ENCODE data around the gene BOLA3. TPM values are rescaled to one million over a fixed set of nuclear protein-coding genes. Genes with fewer than 3 reads are reported as not detected.

The BOLA3 gene
- total and polyA plus RNA-seq, 4 donors: 9.5 to 35.2 (median 27.1) TPM

DNA sequence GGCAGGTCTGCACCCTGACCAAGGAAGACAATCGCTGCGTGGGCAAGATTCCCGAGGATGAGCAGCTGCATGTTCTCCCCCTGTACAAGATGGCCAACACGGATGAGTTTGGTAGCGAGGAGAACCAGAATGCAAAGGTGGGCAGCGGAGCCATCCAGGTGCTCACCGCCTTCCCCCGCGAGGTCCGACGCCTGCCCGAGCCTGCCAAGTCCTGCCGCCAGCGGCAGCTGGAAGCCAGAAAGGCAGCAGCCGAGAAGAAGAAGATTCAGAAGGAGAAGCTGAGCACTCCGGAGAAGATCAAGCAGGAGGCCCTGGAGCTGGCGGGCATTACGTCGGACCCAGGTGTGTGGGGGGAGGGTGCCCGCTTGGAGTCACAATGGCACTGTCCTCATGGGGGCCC is 48.4 kb downstream of the BOLA3 start:
- H3K36me3 ChIP-seq (ENCODE audit: control insufficient read depth in 4 of 4, insufficient read depth in 3 of 4, low read depth in 1 of 4, low read length in 3 of 4): peaks cover 11 to 57% (median 26%) of the 10 kb centered on the region in 4 donors
- 97% methylated on average over 20 of the region's 20 CpGs for WGBS
- TF ChIP-seq FOXA2 (IDR thresholded peaks at IDR 0.05): no peak
- TF ChIP-seq, protein P1, sequence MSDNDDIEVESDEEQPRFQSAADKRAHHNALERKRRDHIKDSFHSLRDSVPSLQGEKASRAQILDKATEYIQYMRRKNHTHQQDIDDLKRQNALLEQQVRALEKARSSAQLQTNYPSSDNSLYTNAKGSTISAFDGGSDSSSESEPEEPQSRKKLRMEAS (IDR thresholded peaks at IDR 0.05): no peak
- TF ChIP-seq GABPA (IDR thresholded peaks at IDR 0.05 in 1 of 2, conservative IDR thresholded peaks at IDR 0.05 in 1 of 2): no peak
- no peak for TF ChIP-seq SP1 (IDR thresholded peaks at IDR 0.05)
- TF ChIP-seq YY1 (IDR thresholded peaks at IDR 0.05): no peak
- no peak for TF ChIP-seq RAD21 (IDR thresholded peaks at IDR 0.05)

DNA sequence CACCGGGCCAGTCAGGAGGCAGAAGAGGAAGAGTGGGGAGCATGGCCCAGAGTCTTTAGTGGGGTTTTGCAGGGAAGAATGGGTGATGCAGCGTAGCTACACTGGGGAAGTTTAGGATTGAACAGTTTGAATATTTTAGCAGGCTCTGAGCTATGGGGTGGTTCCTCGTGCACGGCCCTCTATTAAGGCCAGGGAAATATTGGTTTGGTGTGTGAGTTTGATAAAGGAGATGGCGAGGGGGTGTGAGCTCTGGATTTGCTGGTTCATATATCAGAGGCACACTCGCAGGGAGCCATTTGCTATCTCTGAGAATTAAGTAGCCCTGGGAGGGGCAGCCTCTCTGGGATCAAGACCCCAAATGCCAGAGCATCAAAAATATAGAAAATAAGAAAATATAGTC is 50.1 kb downstream of the BOLA3 start:
- Histone ChIP-seq H3K4me1 (ENCODE audit: control insufficient read depth in 4 of 4, insufficient read depth in 4 of 4, low read length in 3 of 4) (no peaks in the 10 kb centered on the region), H3K27ac (ENCODE audit: low read depth in 1 of 2, low read length in 2 of 2) (no peak overlapping the region), H3K4me3 (ENCODE audit: low read depth in 1 of 3, low read length in 3 of 3) (no peak overlapping the region), H3K27me3 (ENCODE audit: control insufficient read depth in 4 of 4, insufficient read depth in 4 of 4, low read length in 3 of 4) (no peaks in the 10 kb centered on the region), H3K36me3 (ENCODE audit: control insufficient read depth in 4 of 4, insufficient read depth in 3 of 4, low read depth in 1 of 4, low read length in 3 of 4) (peaks cover 17 to 66% (median 34%) of the 10 kb centered on the region in 4 donors), H3K9me3 (ENCODE audit: control insufficient read depth in 4 of 4, low read length in 3 of 4) (no peaks in the 10 kb centered on the region), H3K9ac (ENCODE audit: low read depth in 1 of 2, low read length in 2 of 2) (no peak overlapping the region)
- TF ChIP-seq RXRA (IDR thresholded peaks at IDR 0.05): no peak
- 96% methylated on average over 6 of the region's 6 CpGs for WGBS
- no peak for DNase-seq (ENCODE audit: low spot score)

More for the DNA sequence above, 48.4 kb downstream of the BOLA3 start:
- DNase-seq (ENCODE audit: low spot score): no peak
- H3K4me1 ChIP-seq (ENCODE audit: control insufficient read depth in 4 of 4, insufficient read depth in 4 of 4, low read length in 3 of 4): no peaks in the 10 kb centered on the region
- no peaks in the 10 kb centered on the region for H3K27me3 ChIP-seq (ENCODE audit: control insufficient read depth in 4 of 4, insufficient read depth in 4 of 4, low read length in 3 of 4)
- H3K9ac ChIP-seq (ENCODE audit: low read depth in 1 of 2, low read length in 2 of 2): no peak overlapping the region
- no peak overlapping the region for H3K27ac ChIP-seq (ENCODE audit: low read depth in 1 of 2, low read length in 2 of 2)
- H3K4me3 ChIP-seq (ENCODE audit: low read depth in 1 of 3, low read length in 3 of 3): no peak overlapping the region
- no peaks in the 10 kb centered on the region for H3K9me3 ChIP-seq (ENCODE audit: control insufficient read depth in 4 of 4, low read length in 3 of 4)

DNA sequence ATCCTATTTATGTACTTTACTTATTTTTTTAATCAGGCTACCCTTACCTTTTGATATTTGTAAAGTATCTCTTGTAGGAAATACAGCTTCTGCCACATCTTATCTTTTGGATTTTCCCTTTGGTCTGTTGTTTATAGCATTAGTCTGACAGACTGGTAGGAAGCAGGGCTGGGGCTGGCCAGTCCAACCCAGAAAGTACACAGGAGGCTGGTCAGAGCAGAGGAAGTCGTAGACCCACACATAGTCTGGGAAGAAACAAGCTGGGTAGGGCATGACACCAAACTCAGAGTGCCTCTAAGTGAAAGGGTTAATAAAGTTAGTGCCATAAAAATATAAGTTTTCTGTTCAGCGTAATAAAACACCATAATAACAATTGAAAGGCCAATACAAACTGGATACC is 51.7 kb downstream of the BOLA3 start:
- Histone ChIP-seq H3K36me3 (ENCODE audit: control insufficient read depth in 4 of 4, insufficient read depth in 3 of 4, low read depth in 1 of 4, low read length in 3 of 4) (peaks cover 14 to 66% (median 37%) of the 10 kb centered on the region in 4 donors), H3K27me3 (ENCODE audit: control insufficient read depth in 4 of 4, insufficient read depth in 4 of 4, low read length in 3 of 4) (no peaks in the 10 kb centered on the region), H3K4me3 (ENCODE audit: low read depth in 1 of 3, low read length in 3 of 3) (no peak overlapping the region), H3K9me3 (ENCODE audit: control insufficient read depth in 4 of 4, low read length in 3 of 4) (no peaks in the 10 kb centered on the region), H3K4me1 (ENCODE audit: control insufficient read depth in 4 of 4, insufficient read depth in 4 of 4, low read length in 3 of 4) (no peaks in the 10 kb centered on the region), H3K27ac (ENCODE audit: low read depth in 1 of 2, low read length in 2 of 2) (no peak overlapping the region), H3K9ac (ENCODE audit: low read depth in 1 of 2, low read length in 2 of 2) (no peak overlapping the region)
- TF ChIP-seq FOXA1 (IDR thresholded peaks at IDR 0.05): no peak
- no peak for TF ChIP-seq SP1 (IDR thresholded peaks at IDR 0.05)
- no peak for TF ChIP-seq RXRA (IDR thresholded peaks at IDR 0.05)
- WGBS: 92% methylated on average over 2 of the region's 2 CpGs
- DNase-seq (ENCODE audit: low spot score): no peak

DNA sequence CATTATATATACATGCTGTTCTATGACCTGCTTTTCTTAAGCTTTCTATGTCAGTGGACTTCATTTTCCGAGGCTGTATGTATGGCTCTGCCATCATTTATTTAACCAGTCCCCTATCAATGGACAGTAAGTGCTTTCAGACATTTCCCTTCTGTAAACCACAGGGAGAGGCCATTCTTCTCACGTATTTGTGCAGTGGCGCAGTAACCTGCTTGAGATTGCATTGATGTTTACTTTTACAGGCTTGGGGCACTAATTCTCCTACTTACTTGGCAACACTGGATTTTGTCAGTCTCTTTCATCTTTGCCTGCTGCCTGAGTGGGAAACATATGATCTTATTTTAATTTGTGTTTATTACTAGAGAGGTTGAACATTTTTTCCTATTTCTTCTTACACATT is 52.1 kb downstream of the BOLA3 start:
- WGBS: 85% methylated on average over 3 of the region's 3 CpGs
- Histone ChIP-seq H3K36me3 (ENCODE audit: control insufficient read depth in 4 of 4, insufficient read depth in 3 of 4, low read depth in 1 of 4, low read length in 3 of 4) (peaks cover 12 to 66% (median 37%) of the 10 kb centered on the region in 4 donors), H3K27ac (ENCODE audit: low read depth in 1 of 2, low read length in 2 of 2) (no peak overlapping the region)

More for the DNA sequence above, 52.1 kb downstream of the BOLA3 start:
- Histone ChIP-seq H3K9me3 (ENCODE audit: control insufficient read depth in 4 of 4, low read length in 3 of 4) (no peaks in the 10 kb centered on the region), H3K4me1 (ENCODE audit: control insufficient read depth in 4 of 4, insufficient read depth in 4 of 4, low read length in 3 of 4) (no peaks in the 10 kb centered on the region), H3K4me3 (ENCODE audit: low read depth in 1 of 3, low read length in 3 of 3) (no peak overlapping the region), H3K9ac (ENCODE audit: low read depth in 1 of 2, low read length in 2 of 2) (no peak overlapping the region), H3K27me3 (ENCODE audit: control insufficient read depth in 4 of 4, insufficient read depth in 4 of 4, low read length in 3 of 4) (no peaks in the 10 kb centered on the region)
- TF ChIP-seq, protein P2, sequence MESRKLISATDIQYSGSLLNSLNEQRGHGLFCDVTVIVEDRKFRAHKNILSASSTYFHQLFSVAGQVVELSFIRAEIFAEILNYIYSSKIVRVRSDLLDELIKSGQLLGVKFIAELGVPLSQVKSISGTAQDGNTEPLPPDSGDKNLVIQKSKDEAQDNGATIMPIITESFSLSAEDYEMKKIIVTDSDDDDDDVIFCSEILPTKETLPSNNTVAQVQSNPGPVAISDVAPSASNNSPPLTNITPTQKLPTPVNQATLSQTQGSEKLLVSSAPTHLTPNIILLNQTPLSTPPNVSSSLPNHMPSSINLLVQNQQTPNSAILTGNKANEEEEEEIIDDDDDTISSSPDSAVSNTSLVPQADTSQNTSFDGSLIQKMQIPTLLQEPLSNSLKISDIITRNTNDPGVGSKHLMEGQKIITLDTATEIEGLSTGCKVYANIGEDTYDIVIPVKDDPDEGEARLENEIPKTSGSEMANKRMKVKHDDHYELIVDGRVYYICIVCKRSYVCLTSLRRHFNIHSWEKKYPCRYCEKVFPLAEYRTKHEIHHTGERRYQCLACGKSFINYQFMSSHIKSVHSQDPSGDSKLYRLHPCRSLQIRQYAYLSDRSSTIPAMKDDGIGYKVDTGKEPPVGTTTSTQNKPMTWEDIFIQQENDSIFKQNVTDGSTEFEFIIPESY (IDR thresholded peaks at IDR 0.05): no peak
- TF ChIP-seq HNF4A (conservative IDR thresholded peaks at IDR 0.05) (no peak), YY1 (IDR thresholded peaks at IDR 0.05) (no peak), NR2F2 (IDR thresholded peaks at IDR 0.05) (no peak), FOXA1 (IDR thresholded peaks at IDR 0.05) (no peak), EGR1 (IDR thresholded peaks at IDR 0.05; ENCODE audit: low read depth in 2 of 2) (no peak)
- no peak for DNase-seq (ENCODE audit: low spot score)

All from liver (tissue), 9 donors.